ENCODE measurements around the gene CADM4. TPM values are rescaled to one million over a fixed set of nuclear protein-coding genes. Genes with fewer than 3 reads are reported as not detected.
A peak's percentile ranks its signal among the peaks of the same experiment; 100 is the strongest.

Gene CADM4
- total and polyA plus RNA-seq, 4 donors = 5.9 to 12.2 (median 7.5) TPM

DNA sequence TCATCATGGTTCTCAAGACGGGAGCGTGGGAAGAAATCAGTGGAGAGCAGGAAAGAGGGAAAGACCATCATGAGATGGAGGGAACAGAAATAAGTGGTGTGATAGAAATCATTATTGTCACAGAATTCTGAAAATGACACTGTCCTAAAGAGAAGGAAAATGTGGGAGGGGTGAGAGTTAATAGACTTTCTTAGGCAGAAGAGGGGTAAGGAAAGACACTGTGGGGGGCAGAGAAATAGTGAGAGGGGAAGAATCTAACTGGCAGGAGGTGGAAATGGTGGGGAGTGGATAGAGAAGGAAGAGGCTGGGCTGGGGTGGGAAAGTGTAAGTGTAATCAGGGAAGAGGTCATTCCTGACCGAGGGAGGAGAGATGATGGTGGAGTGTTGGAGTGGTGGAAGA is 60.9 kb downstream of the CADM4 start:
- no peaks in the 10 kb centered on the region for H3K9me3 ChIP-seq (ENCODE audit: control insufficient read depth in 4 of 4, insufficient read depth in 3 of 4, low read length in 3 of 4)
- no peaks in the 10 kb centered on the region for H3K27me3 ChIP-seq (ENCODE audit: control insufficient read depth in 3 of 3, insufficient read depth in 3 of 3, low read length in 2 of 3)
- no peak for ATAC-seq (ENCODE audit: insufficient read depth, low FRiP score)
- no peaks in the 10 kb centered on the region for H3K36me3 ChIP-seq (ENCODE audit: control insufficient read depth in 4 of 4, insufficient read depth in 4 of 4, low read length in 4 of 4)
- H3K27ac ChIP-seq (ENCODE audit: low read depth in 1 of 2, low read length in 1 of 2) = no peak overlapping the region
- H3K9ac ChIP-seq (ENCODE audit: insufficient read depth in 1 of 2, low read length in 2 of 2) = no peak overlapping the region
- 90% methylated on average over 3 of the region's 3 CpGs for WGBS, 2 donors
- peaks cover 3 to 38% (median 12%) of the 10 kb centered on the region in 5 donors for H3K4me1 ChIP-seq (ENCODE audit: control insufficient read depth in 5 of 5, insufficient read depth in 5 of 5, low read length in 5 of 5)
- TF ChIP-seq, protein P1, sequence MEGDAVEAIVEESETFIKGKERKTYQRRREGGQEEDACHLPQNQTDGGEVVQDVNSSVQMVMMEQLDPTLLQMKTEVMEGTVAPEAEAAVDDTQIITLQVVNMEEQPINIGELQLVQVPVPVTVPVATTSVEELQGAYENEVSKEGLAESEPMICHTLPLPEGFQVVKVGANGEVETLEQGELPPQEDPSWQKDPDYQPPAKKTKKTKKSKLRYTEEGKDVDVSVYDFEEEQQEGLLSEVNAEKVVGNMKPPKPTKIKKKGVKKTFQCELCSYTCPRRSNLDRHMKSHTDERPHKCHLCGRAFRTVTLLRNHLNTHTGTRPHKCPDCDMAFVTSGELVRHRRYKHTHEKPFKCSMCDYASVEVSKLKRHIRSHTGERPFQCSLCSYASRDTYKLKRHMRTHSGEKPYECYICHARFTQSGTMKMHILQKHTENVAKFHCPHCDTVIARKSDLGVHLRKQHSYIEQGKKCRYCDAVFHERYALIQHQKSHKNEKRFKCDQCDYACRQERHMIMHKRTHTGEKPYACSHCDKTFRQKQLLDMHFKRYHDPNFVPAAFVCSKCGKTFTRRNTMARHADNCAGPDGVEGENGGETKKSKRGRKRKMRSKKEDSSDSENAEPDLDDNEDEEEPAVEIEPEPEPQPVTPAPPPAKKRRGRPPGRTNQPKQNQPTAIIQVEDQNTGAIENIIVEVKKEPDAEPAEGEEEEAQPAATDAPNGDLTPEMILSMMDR (IDR thresholded peaks at IDR 0.05; ENCODE audit: control extremely low read depth, extremely low read depth) = no peak
- no peak for DNase-seq
- no peak overlapping the region for H3K4me3 ChIP-seq

DNA sequence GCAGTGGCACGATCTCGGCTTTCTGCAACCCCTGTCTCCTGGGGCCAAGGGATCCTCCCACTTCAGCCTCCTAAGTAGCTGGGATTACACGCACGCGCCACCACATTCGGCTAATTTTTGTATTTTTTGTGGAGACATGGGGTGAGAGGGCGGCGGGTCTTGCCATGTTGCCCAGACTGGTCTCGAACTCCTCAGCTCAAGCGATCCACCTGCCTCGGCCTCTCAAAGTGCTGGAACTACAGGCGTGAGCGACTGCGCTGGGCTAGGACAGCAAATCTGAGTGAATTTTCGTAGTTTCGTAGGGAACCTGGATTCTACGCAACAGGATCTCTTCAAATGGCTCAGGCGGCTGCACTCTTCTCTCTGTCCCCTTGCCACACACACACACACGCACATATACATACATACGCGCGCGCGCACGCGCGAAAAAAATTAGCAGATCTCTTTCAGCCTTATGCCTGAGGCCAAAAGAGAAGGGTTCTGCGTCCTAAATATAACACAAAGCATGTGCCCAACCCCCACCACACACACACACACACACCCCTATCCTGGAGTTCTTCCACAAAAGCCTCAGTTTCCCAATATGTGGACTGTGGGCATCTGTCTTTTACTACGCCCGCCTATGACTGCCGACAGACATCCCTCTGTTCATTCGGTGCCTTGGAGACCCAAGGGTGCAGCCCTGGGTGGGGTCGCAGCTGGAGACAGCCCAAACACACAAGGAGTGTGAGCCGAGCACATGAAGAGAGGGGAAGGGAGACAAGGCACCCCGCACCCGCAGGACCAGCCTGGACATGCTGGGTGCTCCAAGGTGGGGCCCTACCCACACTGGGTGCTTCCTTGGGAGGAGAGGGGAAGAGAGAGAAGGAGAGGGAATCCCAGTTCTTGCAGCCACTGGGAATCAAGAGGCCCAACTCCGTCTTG is 63.4 kb downstream of the CADM4 start:
- TF ChIP-seq, protein P1 (IDR thresholded peaks at IDR 0.05; ENCODE audit: control extremely low read depth, extremely low read depth) = no peak
- Histone ChIP-seq H3K9ac (ENCODE audit: insufficient read depth in 1 of 2, low read length in 2 of 2) (peak overlapping the region; percentile 69 to 91), H3K27ac (ENCODE audit: low read depth in 1 of 2, low read length in 1 of 2) (peak overlapping the region; percentile 35 to 48), H3K36me3 (ENCODE audit: control insufficient read depth in 4 of 4, insufficient read depth in 4 of 4, low read length in 4 of 4) (peaks cover 0 to 2% (median under 1%) of the 10 kb centered on the region in 4 donors), H3K4me1 (ENCODE audit: control insufficient read depth in 5 of 5, insufficient read depth in 5 of 5, low read length in 5 of 5) (peaks cover 3 to 27% (median 12%) of the 10 kb centered on the region in 5 donors), H3K9me3 (ENCODE audit: control insufficient read depth in 4 of 4, insufficient read depth in 3 of 4, low read length in 3 of 4) (no peaks in the 10 kb centered on the region), H3K27me3 (ENCODE audit: control insufficient read depth in 3 of 3, insufficient read depth in 3 of 3, low read length in 2 of 3) (no peaks in the 10 kb centered on the region), H3K4me3 (peak overlapping the region; percentile 5)
- 66 to 67% methylated on average over 37 of the region's 37 CpGs for WGBS, 2 donors
- ATAC-seq (ENCODE audit: insufficient read depth, low FRiP score) (no peak), DNase-seq (peak; percentile 34 to 47 (median 40))

DNA sequence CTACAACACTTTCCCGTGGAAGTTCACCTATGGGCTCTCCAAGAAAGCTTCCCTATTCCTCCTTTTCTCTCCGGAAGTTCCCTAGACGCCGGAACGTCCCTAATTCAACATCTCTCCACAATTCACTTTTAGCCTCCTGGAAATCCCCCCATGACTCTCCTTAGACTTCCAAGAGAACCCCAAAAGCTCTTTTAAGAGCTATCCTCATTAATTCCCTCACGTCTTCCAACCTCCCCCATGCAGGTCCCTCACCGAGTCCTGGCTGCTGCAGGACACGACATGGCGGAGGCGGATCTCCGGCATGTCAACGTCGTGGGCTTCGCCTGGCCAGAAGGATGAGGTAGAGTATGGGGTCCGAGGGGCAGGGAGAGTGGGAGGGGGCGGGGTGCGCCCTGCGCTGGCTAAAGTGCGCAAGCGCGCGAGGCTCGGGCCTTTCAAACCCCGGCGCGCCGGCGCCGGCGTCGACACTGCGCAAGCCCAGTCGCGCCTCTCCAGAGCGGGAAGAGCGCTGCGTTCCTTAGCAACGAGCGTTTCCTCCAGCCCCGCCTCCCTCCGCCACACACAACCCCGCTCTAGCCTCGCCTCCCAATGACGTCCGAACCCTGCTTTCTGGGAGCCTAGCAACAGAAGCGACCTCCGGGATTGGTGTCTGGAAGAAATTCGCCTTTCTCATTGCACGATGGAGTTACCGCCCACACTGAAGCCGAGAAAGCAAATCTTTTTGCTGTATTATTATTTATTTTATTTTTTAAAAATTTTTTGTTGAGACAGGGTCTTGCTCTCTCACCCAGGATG is 64.3 kb downstream of the CADM4 start, which contains the start of the genes PINLYP and XRCC1:
TSS of gene PINLYP (plus strand) at position 646 of the 795 bp plus-strand sequence. CDS start 1,391 bp downstream, outside the sequence.
TSS of gene XRCC1 (minus strand) at position 372 of the 795 bp plus-strand sequence. CDS start at position 303, 69 bp downstream.
- TF ChIP-seq, protein P1 (IDR thresholded peaks at IDR 0.05; ENCODE audit: control extremely low read depth, extremely low read depth) = no peak
- H3K27me3 ChIP-seq (ENCODE audit: control insufficient read depth in 3 of 3, insufficient read depth in 3 of 3, low read length in 2 of 3) = no peaks in the 10 kb centered on the region
- H3K9me3 ChIP-seq (ENCODE audit: control insufficient read depth in 4 of 4, insufficient read depth in 3 of 4, low read length in 3 of 4) = no peaks in the 10 kb centered on the region
- peak within 1 kb of the TSS; percentile 91 to 100 for H3K9ac ChIP-seq (ENCODE audit: insufficient read depth in 1 of 2, low read length in 2 of 2)
- WGBS, 2 donors = 0% methylated on average over 46 to 51 of the region's 51 CpGs
- H3K4me1 ChIP-seq (ENCODE audit: control insufficient read depth in 5 of 5, insufficient read depth in 5 of 5, low read length in 5 of 5) = peaks cover 3 to 22% (median 6%) of the 10 kb centered on the region in 5 donors
- H3K36me3 ChIP-seq (ENCODE audit: control insufficient read depth in 4 of 4, insufficient read depth in 4 of 4, low read length in 4 of 4) = peaks cover 0 to 2% (median under 1%) of the 10 kb centered on the region in 4 donors
- ATAC-seq (ENCODE audit: insufficient read depth, low FRiP score) = peak; percentile 97
- H3K4me3 ChIP-seq = peak within 1 kb of the TSS; percentile 75
- peak; percentile 99 to 100 (median 100) for DNase-seq
- H3K27ac ChIP-seq (ENCODE audit: low read depth in 1 of 2, low read length in 1 of 2) = peak within 1 kb of the TSS; percentile 56 to 93
